Natural killer cell (primary cell): Measurements from ENCODE around the gene EIPR1. TPM values are rescaled to one million over a fixed set of nuclear protein-coding genes. Genes with fewer than 3 reads are reported as not detected.

Experiments used
- ATAC-seq, 3 donors: fragments of 150-1000 bp in 2 of 3; fragments of 200-7000 bp in 1 of 3; cut with Tn5 transposase; 1 replicate in 1 of 3; 2 replicates in 2 of 3; pipeline ENCODE4 v1.10.0; 2021; ENCODE audit warnings: mild to moderate bottlenecking in 2 of 3, moderate library complexity in 2 of 3
- DNase-seq, 2 donors: peaks; one replicate each; pipeline versions ENCODE4 v3.0.0 to v3.0.0-alpha.2; 2013 to 2021; ENCODE audit warnings: mixed read lengths in 1 of 2
- H3K27ac ChIP-seq: one replicate; pipeline ENCODE4 v1.5.1; 2013; ENCODE audit warnings: mild to moderate bottlenecking, low read length
- H3K27me3 ChIP-seq: one replicate; pipeline ENCODE4 v1.6.1; 2013; ENCODE audit warnings: low read length; ENCODE audit not compliant: control insufficient read depth, insufficient read depth
- H3K36me3 ChIP-seq: one replicate; pipeline ENCODE4 v1.6.1; 2013; ENCODE audit warnings: low read length; ENCODE audit not compliant: control insufficient read depth, insufficient read depth
- H3K4me1 ChIP-seq: one replicate; pipeline ENCODE4 v1.6.1; 2013; ENCODE audit warnings: low read length; ENCODE audit not compliant: control insufficient read depth, insufficient read depth
- H3K4me3 ChIP-seq: one replicate; pipeline ENCODE4 v1.5.1; 2013; ENCODE audit warnings: low read length
- H3K9me3 ChIP-seq: one replicate; pipeline ENCODE4 v1.6.1; 2013; ENCODE audit warnings: low read length; ENCODE audit not compliant: control insufficient read depth, insufficient read depth
- H3K27ac Mint-ChIP-seq, 2 donors: one replicate each; pipeline ENCODE4 v1.8.0; 2022; ENCODE audit warnings: mild to moderate bottlenecking in 2 of 2, mixed read lengths in 2 of 2, moderate library complexity in 1 of 2
- H3K27me3 Mint-ChIP-seq, 2 donors: one replicate each; pipeline ENCODE4 v1.8.0; 2022; ENCODE audit warnings: low read depth in 2 of 2, mixed read lengths in 2 of 2
- H3K36me3 Mint-ChIP-seq: one replicate; pipeline ENCODE4 v1.8.0; 2022; ENCODE audit warnings: mixed read lengths
- H3K4me1 Mint-ChIP-seq, 2 donors: one replicate each; pipeline ENCODE4 v1.8.0; 2022; ENCODE audit warnings: mixed read lengths in 2 of 2
- H3K4me3 Mint-ChIP-seq: one replicate; pipeline ENCODE4 v1.8.0; 2022; ENCODE audit warnings: mild to moderate bottlenecking, moderate library complexity, mixed read lengths
- H3K9me3 Mint-ChIP-seq, 2 donors: one replicate each; pipeline ENCODE4 v1.8.0; 2022; ENCODE audit warnings: mixed read lengths in 2 of 2
- WGBS: methylation state at CpG from one replicate; pipeline ENCODE4 v1.1.7; 2013; ENCODE audit warnings: missing lambda C conversion rate; ENCODE audit not compliant: insufficient coverage; 5-methylcytosine and 5-hydroxymethylcytosine counted together
- intact Hi-C: fragments of 100-400 bp; cut with micrococcal nuclease; formaldehyde crosslinking; loops from one replicate; pipeline ENCODE4 v1.14.2; 2022
- total RNA-seq, 4 donors: library from RNA; stranded (reverse); fragments of 120-200 nt in 1 of 4; gene quantifications; one replicate each; pipeline versions ENCODE4 v1.2.3 to v1.2.4, GENCODE V29; 2013 to 2022
- TF ChIP-seq, protein P1 (sequence below): fragments of 200-600 bp; IDR thresholded peaks from one replicate; pipeline ENCODE4 v1.8.0; 2022; ENCODE audit warnings: antibody characterized with exemption

The EIPR1 gene
- total RNA-seq, 3 donors from 2014 or later (not counting 1 experiment from before 2014, with no cell fraction given): 26.8 to 28.8 (median 27.9) TPM

DNA sequence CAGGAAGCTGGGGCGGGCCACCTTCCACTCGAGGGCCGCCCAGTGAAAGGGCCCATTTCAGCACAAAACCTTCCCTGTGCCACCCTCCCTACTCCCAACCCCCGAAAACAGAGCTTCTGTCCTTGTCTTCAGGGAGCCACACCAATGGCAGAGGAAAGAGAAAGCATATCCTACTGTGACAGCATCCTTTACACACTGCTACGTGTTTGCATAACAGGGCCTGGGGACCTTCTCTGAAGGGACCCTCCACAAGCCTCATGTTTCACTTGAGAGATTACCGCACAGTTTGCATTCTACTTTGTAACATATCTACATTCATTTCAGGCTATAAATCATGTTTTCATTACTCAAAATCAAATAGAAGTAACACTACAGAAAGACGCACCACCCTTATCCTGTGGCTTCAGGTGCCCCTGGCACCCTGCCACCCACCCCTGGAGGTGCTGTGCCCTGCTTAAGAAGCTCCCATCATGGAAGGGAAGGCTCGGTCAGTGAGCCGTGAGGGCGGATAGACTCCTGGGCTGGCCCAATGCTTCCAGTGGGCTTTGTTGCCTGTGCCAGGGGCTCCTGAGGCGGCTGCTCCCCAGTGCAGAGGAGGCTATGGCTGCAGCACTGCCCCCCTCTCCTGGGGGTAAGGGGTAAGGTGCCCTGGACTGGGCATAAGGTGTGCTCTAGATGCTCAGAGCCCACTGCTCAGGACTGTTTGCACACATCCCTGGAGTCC lies 52.0 kb downstream of the EIPR1 start:
- peaks cover 30 to 32% of the 10 kb centered on the region in 2 donors for H3K4me1 Mint-ChIP-seq
- no peak for ATAC-seq
- WGBS: 90% methylated on average over 11 of the region's 11 CpGs

DNA sequence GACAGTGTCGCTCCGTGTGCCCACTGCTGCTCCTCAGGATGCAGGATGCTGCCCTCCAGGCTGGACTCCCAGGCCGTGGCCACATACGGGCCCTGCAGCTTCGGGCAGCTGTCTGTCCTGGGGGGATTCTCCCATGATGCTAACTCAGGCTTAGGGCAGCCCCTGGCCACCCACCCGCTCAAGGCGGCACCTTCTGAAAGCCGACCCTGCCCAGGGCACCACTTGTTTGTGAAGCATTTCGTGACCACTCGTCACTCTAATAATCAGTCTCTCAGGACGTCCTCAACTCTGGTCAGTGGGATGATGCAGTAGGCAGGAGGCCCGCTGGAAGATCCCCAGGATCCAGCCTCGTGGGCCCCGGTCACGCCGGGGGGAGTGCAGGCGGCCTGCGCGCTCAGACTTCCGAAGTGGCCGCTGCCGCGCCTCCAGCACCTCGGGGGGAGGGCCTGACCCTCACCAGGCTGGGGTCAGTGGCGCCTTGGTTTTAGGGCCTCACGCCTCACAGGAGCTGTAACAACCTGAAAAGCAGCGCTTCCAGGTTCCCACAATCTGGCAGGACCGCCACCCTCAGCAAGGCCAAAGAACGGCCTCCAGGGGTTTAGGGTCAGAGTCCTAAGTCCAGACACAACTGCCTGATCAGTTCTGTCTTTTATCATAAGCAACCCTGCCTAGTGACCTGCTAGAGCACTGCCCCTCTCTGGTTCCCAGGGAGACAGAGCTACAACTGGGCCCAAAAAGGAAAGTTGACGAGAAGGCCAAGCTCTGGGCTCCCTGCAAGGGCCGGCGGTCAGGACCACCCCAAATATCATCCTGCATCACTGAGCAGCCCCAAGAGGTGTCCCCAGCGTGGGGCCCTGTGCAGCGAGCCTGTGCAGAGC lies 53.0 kb downstream of the EIPR1 start:
- ATAC-seq: no peak
- TF ChIP-seq, protein P1, sequence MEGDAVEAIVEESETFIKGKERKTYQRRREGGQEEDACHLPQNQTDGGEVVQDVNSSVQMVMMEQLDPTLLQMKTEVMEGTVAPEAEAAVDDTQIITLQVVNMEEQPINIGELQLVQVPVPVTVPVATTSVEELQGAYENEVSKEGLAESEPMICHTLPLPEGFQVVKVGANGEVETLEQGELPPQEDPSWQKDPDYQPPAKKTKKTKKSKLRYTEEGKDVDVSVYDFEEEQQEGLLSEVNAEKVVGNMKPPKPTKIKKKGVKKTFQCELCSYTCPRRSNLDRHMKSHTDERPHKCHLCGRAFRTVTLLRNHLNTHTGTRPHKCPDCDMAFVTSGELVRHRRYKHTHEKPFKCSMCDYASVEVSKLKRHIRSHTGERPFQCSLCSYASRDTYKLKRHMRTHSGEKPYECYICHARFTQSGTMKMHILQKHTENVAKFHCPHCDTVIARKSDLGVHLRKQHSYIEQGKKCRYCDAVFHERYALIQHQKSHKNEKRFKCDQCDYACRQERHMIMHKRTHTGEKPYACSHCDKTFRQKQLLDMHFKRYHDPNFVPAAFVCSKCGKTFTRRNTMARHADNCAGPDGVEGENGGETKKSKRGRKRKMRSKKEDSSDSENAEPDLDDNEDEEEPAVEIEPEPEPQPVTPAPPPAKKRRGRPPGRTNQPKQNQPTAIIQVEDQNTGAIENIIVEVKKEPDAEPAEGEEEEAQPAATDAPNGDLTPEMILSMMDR: no peak
- Histone ChIP-seq H3K27me3 (no peaks in the 10 kb centered on the region), H3K27ac (no peak overlapping the region), H3K4me3 (no peak overlapping the region), H3K4me1 (no peaks in the 10 kb centered on the region), H3K36me3 (no peaks in the 10 kb centered on the region), H3K9me3 (no peaks in the 10 kb centered on the region)
- intact Hi-C loops: no loop called here
- Mint-ChIP-seq H3K27ac (no peak overlapping the region), H3K4me3 (no peak overlapping the region), H3K27me3 (no peaks in the 10 kb centered on the region), H3K36me3 (no peaks in the 10 kb centered on the region), H3K9me3 (no peaks in the 10 kb centered on the region), H3K4me1 (peaks cover 27% of the 10 kb centered on the region in 2 donors)
- no peak for DNase-seq
- 98% methylated on average over 34 of the region's 34 CpGs for WGBS

More for the DNA sequence above, 52.0 kb downstream of the EIPR1 start:
- Mint-ChIP-seq H3K27ac (no peak overlapping the region), H3K4me3 (no peak overlapping the region), H3K9me3 (no peaks in the 10 kb centered on the region), H3K36me3 (peaks cover 9% of the 10 kb centered on the region), H3K27me3 (no peaks in the 10 kb centered on the region)
- DNase-seq: no peak
- TF ChIP-seq, protein P1: no peak
- Histone ChIP-seq H3K36me3 (peaks cover 5% of the 10 kb centered on the region), H3K9me3 (no peaks in the 10 kb centered on the region), H3K27me3 (no peaks in the 10 kb centered on the region), H3K27ac (no peak overlapping the region), H3K4me1 (no peaks in the 10 kb centered on the region), H3K4me3 (no peak overlapping the region)
- intact Hi-C loops: no loop called here

DNA sequence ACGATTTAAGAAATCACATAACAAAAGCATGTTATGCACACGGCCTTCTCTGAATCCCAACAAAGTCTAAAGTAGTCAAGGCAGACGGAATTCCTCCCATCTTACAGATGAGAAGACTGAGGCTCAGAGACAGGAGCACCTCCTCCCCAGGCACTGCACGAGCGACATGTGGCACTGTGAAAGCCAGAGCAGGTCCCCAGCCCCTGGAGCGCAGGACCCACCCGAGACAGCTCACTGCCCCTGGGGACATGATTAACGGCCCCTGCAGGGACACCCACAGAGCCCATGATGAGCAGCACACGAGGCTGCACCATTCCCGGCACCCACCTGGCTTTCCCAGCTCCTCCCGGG lies 53.6 kb downstream of the EIPR1 start:
- H3K27me3 Mint-ChIP-seq: no peaks in the 10 kb centered on the region
- Histone ChIP-seq H3K4me3 (no peak overlapping the region), H3K36me3 (no peaks in the 10 kb centered on the region), H3K27ac (no peak overlapping the region), H3K9me3 (no peaks in the 10 kb centered on the region), H3K27me3 (no peaks in the 10 kb centered on the region), H3K4me1 (no peaks in the 10 kb centered on the region)
- no peaks in the 10 kb centered on the region for H3K36me3 Mint-ChIP-seq
- H3K9me3 Mint-ChIP-seq: no peaks in the 10 kb centered on the region
- no peak overlapping the region for H3K4me3 Mint-ChIP-seq
- H3K27ac Mint-ChIP-seq: no peak overlapping the region
- intact Hi-C loops: no loop called here
- no peak for DNase-seq
- WGBS: 96% methylated on average over 11 of the region's 11 CpGs
- ATAC-seq: no peak
- peaks cover 21% of the 10 kb centered on the region in 2 donors for H3K4me1 Mint-ChIP-seq
- TF ChIP-seq, protein P1: no peak
